Measurements from ENCODE around the gene PPP1R13B.

The PPP1R13B gene

GRCh38 chr14:103744621-103745395 is 102.6 kb downstream of the PPP1R13B start:
- no peak for DNase-seq (ENCODE audit: low read depth in 1 of 2, low spot score in 1 of 2)

- no peak for DNase-seq (ENCODE audit: low read depth in 1 of 2, low spot score in 1 of 2)
These were observed 103.7 kb downstream of the PPP1R13B start for GRCh38 chr14:103743691-103744090.

- DNase-seq (ENCODE audit: low read depth in 1 of 2, low spot score in 1 of 2) = no peak
These were observed 104.7 kb downstream of the PPP1R13B start for GRCh38 chr14:103742499-103743255.

GRCh38 chr14:103741876-103742275 is 105.5 kb downstream of the PPP1R13B start:
- no peak for DNase-seq (ENCODE audit: low read depth in 1 of 2, low spot score in 1 of 2)

- DNase-seq (ENCODE audit: low read depth in 1 of 2, low spot score in 1 of 2) = no peak
These were observed 106.2 kb downstream of the PPP1R13B start for GRCh38 chr14:103740991-103741689.

- DNase-seq (ENCODE audit: low read depth in 1 of 2, low spot score in 1 of 2) = no peak
These were observed 107.4 kb downstream of the PPP1R13B start for GRCh38 chr14:103739793-103740501.

GRCh38 chr14:103739466-103739792 is 107.9 kb downstream of the PPP1R13B start:
- no peak for DNase-seq (ENCODE audit: low read depth in 1 of 2, low spot score in 1 of 2)

GRCh38 chr14:103738701-103739451 is 108.5 kb downstream of the PPP1R13B start:
- no peak for DNase-seq (ENCODE audit: low read depth in 1 of 2, low spot score in 1 of 2)

- DNase-seq (ENCODE audit: low read depth in 1 of 2, low spot score in 1 of 2) = no peak
These were observed 109.2 kb downstream of the PPP1R13B start for GRCh38 chr14:103738166-103738565.

- DNase-seq (ENCODE audit: low read depth in 1 of 2, low spot score in 1 of 2) = no peak
These were observed 109.8 kb downstream of the PPP1R13B start for GRCh38 chr14:103737432-103738045.

GRCh38 chr14:103736546-103737431 is 110.6 kb downstream of the PPP1R13B start:
- DNase-seq (ENCODE audit: low read depth in 1 of 2, low spot score in 1 of 2) = no peak

GRCh38 chr14:103735815-103736545 is 111.4 kb downstream of the PPP1R13B start:
- no peak for DNase-seq (ENCODE audit: low read depth in 1 of 2, low spot score in 1 of 2)

GRCh38 chr14:103735439-103735814 is 111.9 kb downstream of the PPP1R13B start:
- no peak for DNase-seq (ENCODE audit: low read depth in 1 of 2, low spot score in 1 of 2)

- no peak for DNase-seq (ENCODE audit: low read depth in 1 of 2, low spot score in 1 of 2)
These were observed 112.4 kb downstream of the PPP1R13B start for GRCh38 chr14:103735022-103735421.

GRCh38 chr14:103734081-103734888 is 113.1 kb downstream of the PPP1R13B start:
- no peak for DNase-seq (ENCODE audit: low read depth in 1 of 2, low spot score in 1 of 2)

- DNase-seq (ENCODE audit: low read depth in 1 of 2, low spot score in 1 of 2) = no peak
These were observed 113.7 kb downstream of the PPP1R13B start for GRCh38 chr14:103733651-103734050.

- DNase-seq (ENCODE audit: low read depth in 1 of 2, low spot score in 1 of 2) = no peak
These were observed 114.3 kb downstream of the PPP1R13B start for GRCh38 chr14:103732868-103733620.
